LHCN-M2 (cell line): ENCODE measurements around the gene MKKS. TPM values are rescaled to one million over a fixed set of nuclear protein-coding genes. Genes with fewer than 3 reads are reported as not detected.

Experiments used
- DNase-seq: peaks from one replicate; pipeline ENCODE4 v3.0.0-alpha.2; 2012; ENCODE audit warnings: low read depth
- polyA plus RNA-seq: library from polyadenylated mRNA; unstranded; fragments of >200 nt; gene quantifications from one replicate; pipeline ENCODE4 v1.2.1, GENCODE V29; 2012; ENCODE audit warnings: missing spikeins
- total RNA-seq: library from RNA; depleted of rRNA; stranded (reverse); fragments of >200 nt; gene quantifications from 2 replicates; pipeline ENCODE4 v1.2.3, GENCODE V29; 2014; rRNA removed

The MKKS gene
- 10.6 and 12.6 TPM in 2 replicates for total RNA-seq
- 6.1 TPM for polyA plus RNA-seq

DNA sequence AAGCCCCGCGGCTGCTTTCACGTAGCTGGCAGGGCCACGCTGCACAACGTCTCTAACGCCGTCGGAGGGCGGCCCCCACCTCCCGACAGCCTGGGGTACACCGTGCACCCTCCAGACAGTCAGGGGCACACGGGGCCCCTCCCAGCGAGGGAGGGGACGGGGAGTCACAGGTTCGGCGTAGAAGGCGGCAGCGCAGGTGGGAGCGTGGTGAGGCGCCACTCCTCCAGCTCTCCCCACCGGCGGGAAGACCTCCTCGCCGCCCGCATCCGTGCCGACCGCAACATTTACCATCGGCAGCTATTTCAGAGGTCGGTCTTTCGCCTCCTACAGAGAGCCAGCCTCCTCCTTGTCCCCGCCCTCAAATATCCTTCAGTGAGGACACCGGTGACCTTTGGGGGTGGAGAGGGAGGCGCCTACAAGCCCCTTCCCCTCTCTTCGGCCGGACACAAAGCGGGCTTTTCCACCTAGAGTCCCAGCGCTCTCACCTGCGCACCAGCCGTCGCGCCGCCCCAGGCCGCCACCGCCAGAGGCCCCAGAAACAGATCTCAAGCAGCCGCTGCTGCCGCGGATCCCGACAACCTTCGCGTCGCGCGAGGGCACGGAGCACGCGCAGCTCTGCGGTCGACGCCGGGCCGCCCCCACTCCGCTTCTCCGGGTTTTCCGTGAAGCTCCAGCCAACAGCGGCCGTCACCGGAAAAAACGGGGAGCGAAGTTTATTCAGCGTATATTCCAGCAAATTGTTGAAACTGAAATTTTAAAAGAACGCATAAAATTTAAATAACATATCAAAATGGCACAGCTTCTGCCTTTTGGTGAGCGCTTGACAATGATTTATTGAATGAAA, at the start of gene MKKS:
TSS of gene MKKS (minus strand) at position 600 of the 844 bp plus-strand sequence. CDS start 20,708 bp downstream, outside the sequence.
- DNase-seq = peak; percentile 90

DNA sequence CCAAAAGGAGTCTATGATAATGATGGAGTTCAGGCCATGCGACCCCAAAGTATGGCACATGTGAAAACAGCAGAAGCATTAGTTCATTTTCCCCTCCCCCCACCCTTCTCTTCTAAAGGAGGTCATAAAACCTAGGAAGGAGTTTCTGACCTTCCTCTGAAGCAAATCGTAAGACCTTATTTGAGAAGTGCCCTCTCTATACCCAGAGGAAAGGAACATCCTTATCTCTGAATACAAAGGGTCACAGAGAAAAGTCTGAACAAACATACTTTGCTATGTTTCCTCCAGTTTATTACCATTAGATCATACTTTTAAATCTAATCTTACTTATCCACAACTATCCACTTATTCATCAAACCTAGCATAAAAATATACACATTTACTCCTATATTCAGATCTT, 49.7 kb upstream of the MKKS start:
- DNase-seq = no peak

DNA sequence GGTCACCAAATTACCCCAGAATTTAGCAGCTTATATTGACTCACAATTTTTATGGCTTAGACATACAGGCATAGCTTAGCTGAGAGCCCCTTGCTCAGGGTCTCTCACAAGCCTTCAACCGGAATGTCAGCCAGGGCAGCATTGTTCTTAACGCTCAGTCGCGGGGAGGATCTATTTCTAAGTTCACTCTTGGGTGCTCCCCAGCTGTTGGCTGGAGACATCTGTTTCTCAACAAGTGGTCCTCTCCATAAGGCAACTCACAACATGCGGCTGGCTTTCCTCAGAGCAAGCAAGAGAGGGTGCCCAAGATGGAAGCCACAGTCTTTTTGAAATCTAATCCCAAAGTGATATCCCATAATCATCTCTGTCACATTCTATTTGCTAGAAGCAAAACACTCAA, 47.7 kb upstream of the MKKS start:
- no peak for DNase-seq

DNA sequence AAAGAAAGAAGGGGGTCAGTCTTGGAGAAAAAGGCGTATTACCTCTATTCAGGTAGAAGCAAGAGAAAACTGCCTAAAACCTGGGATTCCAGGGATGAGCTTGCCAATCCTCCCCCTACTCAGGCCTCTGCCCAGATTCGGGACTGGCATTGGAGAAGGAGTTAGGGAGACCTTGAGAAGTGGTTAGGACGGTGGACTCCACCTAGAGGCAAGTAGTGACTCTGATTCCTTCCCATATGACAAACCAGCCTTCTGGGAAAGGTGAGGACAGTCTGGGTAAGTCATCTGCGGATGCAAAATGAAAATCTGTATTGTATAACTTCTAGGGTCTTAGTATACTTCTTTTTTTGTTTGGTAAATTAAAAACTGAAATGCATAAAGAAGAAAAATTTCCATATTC, 44.9 kb upstream of the MKKS start:
- no peak for DNase-seq

DNA sequence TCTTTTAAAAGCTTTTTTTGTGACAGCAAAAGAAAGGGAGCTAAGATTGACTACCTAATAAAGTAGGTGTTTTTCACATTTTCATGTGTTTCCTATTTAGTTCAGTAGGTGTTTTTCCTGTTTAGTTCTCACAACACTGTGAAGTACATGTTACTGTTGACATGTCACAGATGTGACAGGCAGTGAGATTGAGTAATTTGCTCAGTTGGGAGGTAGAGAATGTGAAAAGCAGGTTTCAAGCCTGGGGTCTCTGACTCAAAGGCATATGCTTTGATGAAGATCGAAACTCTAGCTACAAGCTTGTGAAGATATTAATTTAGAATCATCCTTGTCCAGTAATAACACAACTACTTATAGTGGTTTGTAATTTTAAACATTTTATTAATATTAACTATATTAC, 44.2 kb upstream of the MKKS start:
- no peak for DNase-seq

DNA sequence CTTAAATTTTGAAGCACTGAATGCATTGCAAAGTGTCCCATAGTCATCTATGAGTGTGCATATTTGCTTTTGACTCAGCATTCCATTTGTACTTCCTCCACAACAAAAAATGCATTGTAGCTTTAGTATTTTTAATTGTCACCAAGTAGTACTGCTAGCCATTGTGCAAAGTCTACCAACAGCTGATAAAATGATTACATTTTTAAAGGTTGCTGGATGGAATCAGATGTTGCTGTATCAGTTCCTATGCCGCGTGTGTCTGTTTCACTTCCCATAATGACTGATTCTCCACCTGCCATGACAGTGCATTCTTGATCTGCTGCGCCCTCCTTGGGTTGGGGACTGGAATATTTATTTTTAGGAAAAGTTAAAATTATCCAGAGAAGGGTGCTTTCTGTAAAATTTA, 42.3 kb upstream of the MKKS start:
- DNase-seq = peak; percentile 78

DNA sequence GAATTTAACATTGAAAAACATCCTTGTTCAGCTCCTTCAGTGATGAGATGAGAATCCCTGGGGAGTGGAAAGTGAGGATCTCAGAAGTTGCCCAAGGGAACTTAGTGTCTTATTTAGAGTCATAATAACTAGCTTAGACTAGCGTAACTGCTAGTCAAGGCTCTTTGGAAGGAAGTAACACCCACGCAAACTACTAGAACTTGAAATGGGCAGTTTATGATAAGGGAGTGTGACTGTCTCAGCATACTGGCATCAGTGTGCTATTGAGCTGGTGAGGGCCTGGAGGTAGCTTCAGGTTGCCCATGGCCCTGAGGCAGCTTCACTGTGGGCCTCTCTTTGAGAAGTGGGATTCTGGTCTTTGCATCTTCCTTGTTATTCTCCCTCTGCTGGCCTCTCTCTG, 41.2 kb upstream of the MKKS start:
- DNase-seq = no peak

DNA sequence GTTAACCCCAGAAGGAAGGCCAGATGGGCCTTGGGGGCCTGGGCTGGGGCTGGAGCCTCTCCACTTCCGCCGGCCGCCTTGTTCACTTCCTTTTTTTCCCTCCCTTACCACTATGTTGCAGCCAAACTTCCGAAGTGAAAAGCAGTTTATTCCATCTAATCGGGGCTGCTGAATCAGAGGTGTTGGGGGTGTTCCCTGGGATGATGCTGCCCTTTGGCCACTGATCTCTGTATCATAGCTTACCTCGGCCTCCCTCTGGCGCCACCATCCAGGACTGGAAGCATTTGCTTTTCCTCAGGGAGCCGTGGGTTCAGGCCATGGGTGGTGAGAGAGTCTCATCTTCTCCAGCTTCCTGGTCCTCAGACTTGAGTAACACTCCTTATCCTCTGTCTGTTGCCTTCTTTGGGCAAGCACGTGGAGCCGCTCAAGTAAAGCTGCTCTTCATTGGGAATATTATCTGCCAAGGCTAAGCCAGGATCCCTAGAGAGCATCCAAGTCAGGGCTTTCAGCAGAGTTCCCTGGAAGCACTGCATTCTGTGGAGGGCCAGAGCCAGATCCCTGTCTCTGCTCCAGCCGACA, 40.7 kb upstream of the MKKS start:
- DNase-seq = no peak

DNA sequence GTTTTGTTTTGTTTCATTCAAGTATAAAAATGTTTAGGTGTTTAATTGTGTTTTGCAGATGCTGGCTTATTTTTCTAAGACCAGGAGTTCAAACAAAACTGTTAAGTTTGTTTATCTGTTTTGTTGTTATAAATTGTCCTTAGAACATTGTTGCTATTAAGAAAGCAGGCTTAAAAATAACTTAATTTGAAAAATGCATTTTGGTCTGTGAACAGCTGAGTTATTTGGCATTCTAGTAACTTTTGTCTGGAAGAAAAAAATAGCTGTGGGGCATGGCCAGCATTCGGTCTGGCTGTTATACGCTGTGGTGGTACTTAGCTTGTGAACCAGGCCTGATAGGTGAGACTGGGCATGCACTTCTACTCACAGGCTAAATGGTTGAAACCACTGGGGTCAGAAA, 38.8 kb upstream of the MKKS start:
- no peak for DNase-seq

DNA sequence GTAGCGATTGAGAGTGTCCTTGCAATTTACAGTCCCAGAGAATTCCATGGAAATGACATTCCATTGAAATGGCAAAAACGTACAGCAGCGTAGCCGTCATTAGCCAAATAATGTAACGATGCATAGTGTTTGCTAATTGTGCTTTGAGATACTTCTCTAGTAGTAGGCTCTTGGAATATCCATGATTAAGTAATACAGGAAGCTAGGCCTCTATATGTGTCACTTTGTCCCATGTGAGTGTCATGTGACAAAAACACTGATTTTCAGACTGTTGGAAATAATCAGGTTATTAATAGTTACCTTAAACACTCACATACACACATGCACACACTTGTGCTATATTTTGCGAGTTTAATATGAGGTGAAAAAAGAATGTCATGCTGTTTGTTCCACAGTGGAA, 36.3 kb upstream of the MKKS start:
- no peak for DNase-seq

DNA sequence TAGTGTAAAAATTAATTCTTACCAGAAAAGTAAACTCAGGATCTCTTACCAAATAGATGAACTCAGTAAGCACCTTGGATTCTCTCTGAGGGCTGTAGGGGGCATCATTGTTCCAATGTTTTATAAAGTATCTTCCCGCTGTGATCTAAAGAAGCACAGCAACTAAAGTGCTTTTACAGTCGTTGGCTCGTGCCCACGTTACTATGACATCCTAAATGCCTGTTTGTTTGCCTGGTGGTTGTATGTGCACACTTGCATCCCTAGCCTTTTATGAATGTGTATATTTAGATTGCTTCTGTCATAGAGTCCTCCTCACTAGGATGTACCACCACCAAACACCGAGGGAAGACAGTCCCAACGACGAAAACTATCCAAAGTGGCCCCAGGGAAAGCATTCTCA, 35.6 kb upstream of the MKKS start:
- peak; percentile 83 for DNase-seq

DNA sequence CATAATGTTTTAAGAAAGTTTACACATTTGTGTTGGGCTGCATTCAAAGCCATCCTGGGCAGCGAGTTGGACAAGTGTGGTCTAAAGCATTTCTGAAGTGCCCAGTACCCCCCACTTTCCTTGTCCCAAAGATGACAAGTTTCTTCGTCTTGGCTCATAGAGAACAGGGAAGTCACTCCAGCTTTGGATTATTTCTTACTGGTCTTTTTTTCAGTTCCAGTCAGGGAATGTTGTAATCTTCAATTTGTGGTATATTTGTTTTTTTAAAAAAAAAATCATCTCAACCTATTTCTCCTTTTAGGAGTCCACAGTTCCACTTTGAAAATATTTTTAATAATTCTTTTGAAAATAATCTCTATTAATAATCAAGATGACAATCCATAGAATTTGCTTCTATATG, 35.0 kb upstream of the MKKS start:
- no peak for DNase-seq

DNA sequence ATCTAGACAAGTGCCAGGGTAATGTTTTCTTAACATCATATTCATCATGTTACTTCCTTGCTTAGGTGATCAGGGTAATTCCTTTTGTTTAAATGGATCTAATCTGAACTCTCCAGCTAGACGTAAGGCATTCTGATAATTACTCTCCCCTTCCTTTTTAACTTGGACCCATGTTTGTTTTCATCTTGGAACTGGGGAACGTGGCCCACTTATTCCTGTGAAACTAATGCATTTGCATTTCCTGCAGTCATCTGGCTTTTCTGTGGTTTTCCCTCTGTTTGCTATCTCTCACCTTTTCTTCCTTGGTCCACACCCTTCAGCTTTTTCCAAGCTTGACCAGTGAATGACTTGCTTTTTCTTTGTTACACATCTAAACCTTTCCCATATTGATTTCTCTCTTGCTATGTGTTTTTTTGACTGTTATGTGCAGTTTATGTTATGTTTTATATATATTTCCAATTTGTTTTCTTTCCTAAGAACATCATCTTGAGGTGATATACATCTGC, 34.4 kb upstream of the MKKS start:
- DNase-seq = no peak

DNA sequence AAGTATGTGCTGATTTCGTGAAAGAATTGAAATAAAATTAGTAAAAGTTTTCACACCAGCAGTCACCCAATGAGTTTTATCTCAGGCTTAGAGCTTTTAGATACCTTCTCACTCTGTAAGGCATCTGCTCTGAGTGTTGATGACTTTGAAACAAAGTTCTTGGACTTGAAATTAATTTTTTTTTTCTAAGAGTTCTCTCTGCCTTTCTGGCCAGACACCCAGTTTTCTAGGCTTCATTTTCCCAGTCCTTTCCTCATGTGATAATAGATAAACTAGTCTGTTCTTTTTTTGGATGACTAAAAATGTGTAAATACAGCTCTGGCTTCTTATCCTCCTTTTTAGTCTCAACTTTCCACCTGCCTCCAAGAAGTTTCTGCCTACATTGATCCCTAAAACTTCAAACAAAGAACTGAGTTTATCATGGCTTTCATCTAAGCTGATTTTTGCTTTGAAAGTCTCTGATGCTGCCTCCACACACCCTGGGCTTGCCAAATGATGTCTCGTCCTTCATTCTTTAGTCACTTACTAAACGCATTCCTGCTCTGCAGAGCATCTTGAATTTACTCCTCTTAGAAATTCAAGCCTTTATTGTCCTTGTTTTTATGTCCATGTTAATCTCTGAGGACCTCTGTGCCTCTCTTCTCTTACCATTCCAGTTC, 33.8 kb upstream of the MKKS start:
- no peak for DNase-seq

DNA sequence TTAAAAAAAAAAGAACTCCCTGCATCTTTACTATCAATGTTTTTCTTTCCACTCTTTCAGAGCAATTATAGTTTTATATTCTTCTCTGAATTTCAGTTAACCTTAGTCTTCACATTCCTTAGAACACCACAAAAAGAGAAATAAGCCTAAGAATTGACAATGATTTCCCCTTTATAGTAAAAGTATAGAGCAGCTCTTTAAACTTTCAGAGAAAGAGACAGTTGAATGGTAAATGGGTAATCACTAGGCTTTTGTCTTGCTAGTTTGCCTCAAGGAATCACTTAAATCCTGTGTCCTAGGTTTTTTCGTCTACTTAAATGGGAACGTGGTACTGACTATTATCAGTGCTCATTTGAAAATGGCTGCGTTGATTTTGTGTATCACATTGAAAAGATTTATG, 32.8 kb upstream of the MKKS start:
- no peak for DNase-seq

DNA sequence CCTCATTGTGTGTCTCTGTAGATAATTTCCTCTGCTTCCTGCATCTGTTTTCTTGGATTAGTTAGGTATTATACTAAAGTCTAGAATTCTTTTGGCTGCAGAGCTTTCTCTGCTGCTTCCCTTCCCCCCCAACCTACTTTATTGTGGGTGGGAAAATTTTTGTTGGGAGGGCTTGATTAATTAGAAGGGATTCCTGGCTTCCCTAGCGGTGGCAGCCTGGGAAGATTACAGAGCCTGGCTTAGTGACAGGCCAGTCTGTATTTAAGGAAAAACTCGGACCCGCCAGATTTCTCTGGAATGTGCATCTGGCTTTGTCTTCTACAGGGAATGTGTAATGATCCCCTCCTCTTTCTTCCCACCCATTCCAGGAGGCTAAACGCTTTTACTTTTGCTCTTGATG, 32.3 kb upstream of the MKKS start:
- DNase-seq = no peak

DNA sequence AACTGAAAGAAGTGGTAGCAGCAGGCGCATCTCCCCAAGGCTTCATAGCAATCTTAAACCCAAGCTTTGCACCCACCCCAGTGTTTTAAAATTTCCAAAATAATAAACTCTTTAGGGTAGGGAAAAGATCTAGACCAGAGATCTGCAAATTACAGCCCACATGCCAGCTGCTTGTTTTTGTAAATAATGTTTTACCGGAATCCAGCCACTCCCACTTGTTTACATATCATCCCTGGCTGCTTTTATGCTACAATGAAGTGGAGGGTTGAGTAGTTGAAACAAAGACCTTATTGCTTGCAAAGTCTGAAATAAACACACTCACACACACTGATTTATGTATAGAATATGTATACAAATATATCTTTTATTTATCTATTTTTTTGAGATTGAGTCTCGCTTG, 31.1 kb upstream of the MKKS start:
- no peak for DNase-seq

DNA sequence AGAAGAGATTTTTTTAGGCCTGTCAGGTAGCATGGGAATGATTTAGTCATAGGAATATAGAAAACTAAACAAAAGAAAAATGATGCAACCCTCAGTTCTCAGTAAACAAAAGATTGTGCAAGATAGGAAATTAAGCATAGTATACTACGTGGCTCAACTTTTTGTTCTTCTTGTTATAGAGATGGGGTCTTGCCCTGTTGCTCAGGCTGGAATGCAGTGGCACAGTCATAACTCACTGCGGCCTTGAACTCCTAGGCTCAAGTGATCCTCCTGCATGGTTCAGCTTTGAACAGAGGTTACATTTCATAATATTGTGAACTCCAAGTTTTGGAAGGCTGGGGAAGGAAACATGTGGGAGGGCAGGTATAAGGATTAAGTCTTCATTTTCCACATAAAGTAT, 29.6 kb upstream of the MKKS start:
- no peak for DNase-seq

DNA sequence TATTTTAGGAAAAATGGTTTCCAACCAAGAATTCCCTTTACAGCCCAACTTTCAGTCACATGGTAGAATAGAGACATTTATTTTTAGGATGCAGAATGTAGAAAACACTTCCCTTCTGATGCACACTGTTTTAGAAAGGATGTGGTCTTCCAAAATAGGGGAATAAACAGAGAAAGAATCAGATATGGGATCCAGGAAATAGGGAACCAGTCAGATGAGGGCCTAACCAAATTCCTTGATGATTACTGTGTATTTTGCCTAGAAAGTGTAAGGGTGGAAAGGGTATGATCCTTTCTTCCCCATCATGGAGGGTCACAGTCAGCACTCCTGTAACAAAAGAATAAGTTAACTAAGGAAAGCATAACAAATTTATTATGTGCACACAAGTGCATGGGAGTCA, 28.5 kb upstream of the MKKS start:
- no peak for DNase-seq

DNA sequence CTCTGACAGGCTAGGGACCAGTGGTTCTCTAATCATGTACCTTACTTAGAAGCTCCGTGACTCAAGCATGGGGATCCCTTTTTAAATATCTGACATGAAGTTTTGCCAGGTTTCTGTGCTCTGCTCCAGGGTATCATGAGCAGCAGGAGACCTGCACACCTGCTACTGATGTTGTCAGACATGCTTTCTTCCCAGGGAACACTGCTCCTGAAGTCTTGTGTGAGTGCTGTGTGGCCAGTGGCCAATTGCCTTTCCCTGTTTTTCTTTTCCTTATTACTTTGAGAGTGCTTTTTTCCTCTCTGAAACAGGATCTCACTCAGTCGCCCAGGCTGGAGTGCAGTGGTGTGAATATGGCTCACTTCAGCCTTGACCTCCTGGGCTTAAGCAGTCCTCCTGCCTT, 27.5 kb upstream of the MKKS start:
- DNase-seq = no peak

DNA sequence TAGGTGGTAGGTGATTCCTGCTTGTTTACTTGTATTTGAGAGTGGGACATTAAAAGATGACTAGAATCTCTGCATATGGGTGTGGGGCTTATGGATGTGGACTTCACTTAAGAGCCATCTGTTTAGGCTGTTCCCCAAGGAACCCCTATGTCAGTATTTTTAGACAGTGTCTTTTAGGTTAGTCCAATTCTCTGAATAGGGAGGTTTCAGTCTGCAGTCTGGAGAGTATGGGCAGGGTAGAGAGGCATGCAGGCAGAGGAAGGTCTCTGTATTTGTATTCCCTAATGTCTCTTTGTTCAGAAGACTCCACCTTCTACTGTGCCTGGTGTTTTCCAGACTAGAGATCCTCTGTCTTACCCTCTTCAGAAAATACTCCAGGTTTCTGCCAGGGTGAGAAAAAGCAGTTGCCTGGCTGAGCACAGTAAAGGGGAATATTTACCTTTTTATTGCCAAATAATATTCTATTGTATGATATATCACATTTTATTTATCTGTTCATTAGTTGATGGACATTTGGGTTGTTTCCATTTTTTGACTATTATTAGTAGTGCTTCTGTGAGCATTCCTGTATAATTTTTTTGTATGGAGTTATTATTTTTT, 20.2 kb upstream of the MKKS start:
- DNase-seq = no peak

DNA sequence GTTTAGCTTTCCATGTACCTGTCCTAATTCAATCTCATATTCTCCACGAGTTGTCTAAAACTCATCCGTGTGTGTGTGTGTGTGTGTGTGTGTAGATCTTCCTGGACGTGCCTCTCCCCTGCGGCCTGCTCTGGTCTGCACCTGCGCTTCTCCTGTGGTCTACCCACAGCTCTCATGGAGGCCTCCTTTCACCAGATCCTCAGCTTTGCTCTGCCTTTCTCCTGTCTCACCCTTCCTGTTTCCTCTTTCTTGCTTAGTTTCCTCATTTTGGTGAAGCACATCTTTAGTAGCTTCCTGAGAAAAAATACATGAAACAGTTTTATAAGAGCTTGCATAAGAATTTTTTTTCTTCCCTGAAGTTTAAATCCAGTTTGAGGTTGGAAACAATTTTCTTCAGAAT, 19.2 kb upstream of the MKKS start:
- DNase-seq = no peak
